GM12878 (cell line): ENCODE results near the gene DNAJC5G. TPM values are rescaled to one million over a fixed set of nuclear protein-coding genes. Genes with fewer than 3 reads are reported as not detected.

ENCODE experiments used
- ATAC-seq: fragments of 200-7000 bp; cut with Tn5 transposase; 3 replicates; pipeline ENCODE4 v1.9.1; 2020; ENCODE audit warnings: mild to moderate bottlenecking, moderate library complexity
- BruUV-seq: library from RNA; stranded (reverse); fragments of 400-500 nt; replicated peaks from 2 replicates; lab custom pipeline; 2021; lab: Mats Ljungman, UMichigan
- CTCF ChIA-PET: fragments of 300-600 bp; sonication (Branson Sonifier 250); formaldehyde crosslinking; extraction: SDS; loops from one replicate; lab custom pipeline; 2021; ENCODE audit warnings: inconsistent platforms; lab: Yijun Ruan, JAX
- POLR2A ChIA-PET: fragments of 350-600 bp; formaldehyde crosslinking; extraction: SDS; loops from one replicate; lab custom pipeline; 2021; ENCODE audit warnings: inconsistent platforms; lab: Charles Lee
- RAD21 ChIA-PET: fragments of 300-600 bp; sonication (Branson Sonifier 250); formaldehyde crosslinking; loops from one replicate; lab custom pipeline; 2023; ENCODE audit warnings: antibody characterized with exemption; ENCODE audit not compliant: unreplicated experiment; lab: Charles Lee
- SMC1A ChIA-PET: fragments of 300-600 bp; sonication (Branson Sonifier 250); formaldehyde crosslinking; loops from one replicate; lab custom pipeline; 2023; ENCODE audit not compliant: unreplicated experiment, uncharacterized antibody; lab: Charles Lee
- DNase-seq: peaks from one replicate; pipeline ENCODE4 v3.0.0-alpha.2; 2011; ENCODE audit warnings: low read depth, low spot score
- FAIRE-seq: peaks from 3 replicates; lab custom pipeline; 2011; peaks lifted over from hg19 to GRCh38; lab: Jason Lieb, UNC
- H2AFZ ChIP-seq: 2 replicates; pipeline ENCODE4 v1.6.0; 2011; ENCODE audit warnings: low read depth, low read length, control low read depth; ENCODE audit not compliant: control insufficient read depth
- H3K27ac ChIP-seq: 2 replicates; pipeline ENCODE4 v1.5.1; 2011; ENCODE audit warnings: control low read depth; ENCODE audit not compliant: control insufficient read depth, insufficient read depth
- H3K27me3 ChIP-seq, 2 experiments: replicated peaks in 1 of 2; 2 replicates each; pipeline versions ENCODE4 v1.6.0 to v1.6.1; 2011; ENCODE audit warnings: low read length in 1 of 2; ENCODE audit not compliant: control insufficient read depth in 2 of 2, insufficient read depth in 2 of 2
- H3K36me3 ChIP-seq, 2 experiments: 2 replicates each; pipeline ENCODE4 v1.5.1; 2011; ENCODE audit warnings: low read length in 1 of 2; ENCODE audit not compliant: control insufficient read depth in 2 of 2, insufficient read depth in 2 of 2
- H3K4me1 ChIP-seq: 2 replicates; pipeline ENCODE4 v1.6.1; 2011; ENCODE audit warnings: mild to moderate bottlenecking, low read length, moderate library complexity, mixed read lengths; ENCODE audit not compliant: control insufficient read depth, insufficient read depth
- H3K4me2 ChIP-seq: 2 replicates; pipeline ENCODE4 v1.6.0; 2011; ENCODE audit warnings: control low read depth; ENCODE audit not compliant: control insufficient read depth, insufficient read depth
- H3K4me3 ChIP-seq: fragments of 200-600 bp; sonication (generic); 2 replicates; pipeline ENCODE4 v1.5.1; 2016
- H3K79me2 ChIP-seq: 2 replicates; pipeline ENCODE4 v1.6.0; 2011; ENCODE audit warnings: low read length; ENCODE audit not compliant: control insufficient read depth, insufficient read depth
- H3K9ac ChIP-seq: 2 replicates; pipeline ENCODE4 v1.8.0; 2011; ENCODE audit warnings: low read length, control low read depth, mixed read lengths; ENCODE audit not compliant: control insufficient read depth, insufficient read depth
- H3K9me3 ChIP-seq: replicated peaks from 3 replicates; pipeline ENCODE4 v1.5.1; 2011; ENCODE audit warnings: mild to moderate bottlenecking, low read length; ENCODE audit not compliant: control insufficient read depth, insufficient read depth
- H4K20me1 ChIP-seq: 2 replicates; pipeline ENCODE4 v1.6.0; 2011; ENCODE audit not compliant: control insufficient read depth, insufficient read depth
- EGR1 ChIP-seq, 2 experiments: IDR thresholded peaks; 1 replicate in 1 of 2; 2 replicates in 1 of 2; pipeline ENCODE4 v1.6.1; 2011 to 2012; ENCODE audit warnings: low read depth in 2 of 2, low read length in 2 of 2, borderline replicate concordance in 1 of 2, mild to moderate bottlenecking in 1 of 2, moderate library complexity in 1 of 2
- ESRRA ChIP-seq: IDR thresholded peaks from 2 replicates; pipeline ENCODE4 v1.6.1; 2012; ENCODE audit warnings: mild to moderate bottlenecking, low read length, improper control_type of control experiment
- EZH2 ChIP-seq: IDR thresholded peaks from 2 replicates; pipeline ENCODE4 v1.6.1; 2012; ENCODE audit warnings: low read depth, mild to moderate bottlenecking, control low read depth, inconsistent platforms, low read length, borderline replicate concordance; ENCODE audit not compliant: control insufficient read depth
- FOXK2 ChIP-seq: fragments of 450-650 bp; IDR thresholded peaks from 2 replicates; pipeline ENCODE4 v1.6.1; 2017; ENCODE audit warnings: mild to moderate bottlenecking, moderate library complexity
- HCFC1 ChIP-seq: fragments of 150-350 bp; IDR thresholded peaks from 2 replicates; pipeline ENCODE4 v1.6.1; 2014; ENCODE audit warnings: low read length
- HDAC2 ChIP-seq: fragments of 200-600 bp; sonication (generic); IDR thresholded peaks from 2 replicates; pipeline ENCODE4 v1.6.1; 2017
- KLF5 ChIP-seq: fragments of 450-650 bp; IDR thresholded peaks from 2 replicates; pipeline ENCODE4 v1.6.1; 2014; ENCODE audit warnings: mild to moderate bottlenecking; ENCODE audit not compliant: partially characterized antibody
- MEF2B ChIP-seq: fragments of 450-650 bp; IDR thresholded peaks from 2 replicates; pipeline ENCODE4 v1.6.1; 2018; ENCODE audit warnings: mild to moderate bottlenecking, moderate library complexity; ENCODE audit not compliant: partially characterized antibody, poor library complexity, severe bottlenecking
- NFIC ChIP-seq: IDR thresholded peaks from 2 replicates; pipeline ENCODE4 v1.6.1; 2012; ENCODE audit warnings: low read depth, mild to moderate bottlenecking, inconsistent platforms, low read length, moderate library complexity
- PML ChIP-seq: IDR thresholded peaks from 2 replicates; pipeline ENCODE4 v1.6.1; 2012; ENCODE audit warnings: low read length, inconsistent platforms
- RAD21 ChIP-seq: IDR thresholded peaks from 2 replicates; pipeline ENCODE4 v1.6.1; 2011; ENCODE audit warnings: mild to moderate bottlenecking, low read depth, low read length, moderate library complexity; ENCODE audit not compliant: insufficient read depth
- SPI1 ChIP-seq: IDR thresholded peaks from 2 replicates; pipeline ENCODE4 v1.6.1; 2011; ENCODE audit warnings: low read depth, mild to moderate bottlenecking, low read length, moderate library complexity, borderline replicate concordance; ENCODE audit not compliant: insufficient read depth
- TCF12 ChIP-seq: IDR thresholded peaks from 2 replicates; pipeline ENCODE4 v1.6.1; 2011; ENCODE audit warnings: low read depth, mild to moderate bottlenecking, low read length
- WRNIP1 ChIP-seq: IDR thresholded peaks from 2 replicates; pipeline ENCODE4 v1.6.1; 2011; ENCODE audit warnings: low read depth, low read length, improper control_type of control experiment, borderline replicate concordance
- WGBS: methylation state at CpG from one replicate; pipeline ENCODE4 v1.1.6; 2016; ENCODE audit warnings: low lambda C conversion rate; ENCODE audit not compliant: insufficient replicate concordance, insufficient coverage; ENCODE audit errors: missing lambda C conversion rate; 5-methylcytosine and 5-hydroxymethylcytosine counted together
- in situ Hi-C: fragments of 300-500 bp; cut with MboI; formaldehyde crosslinking; loops from 9 replicates; pipeline ENCODE4 v1.14.3; 2018; ENCODE audit warnings: mixed read lengths
- intact Hi-C: fragments of 100-400 bp; cut with micrococcal nuclease; formaldehyde crosslinking; loops from one replicate; pipeline ENCODE4 v1.14.2; 2022; ENCODE audit not compliant: unreplicated experiment
- polyA plus RNA-seq, 11 experiments: library from polyadenylated mRNA; depleted of rRNA in 4 of 11; unstranded in 6 of 11; stranded (reverse) in 5 of 11; fragments of >200 nt; fragmentation: Nextera tagmentation in 4 of 11; fragmentation: Illumina TruSeq in 1 of 11; extraction: Ambion mirVana in 4 of 11; extraction: Trizol in 1 of 11; gene quantifications; 1 replicate in 1 of 11; 2 replicates in 10 of 11; pipeline versions ENCODE4 v1.2.1 to v1.2.3, GENCODE V29; 2011 to 2016; ENCODE audit warnings: inconsistent platforms in 2 of 11, missing spikeins in 2 of 11, low read depth in 1 of 11
- total RNA-seq, 4 experiments: library from RNA; depleted of rRNA in 3 of 4; stranded (reverse); fragments of >200 nt in 3 of 4; fragmentation: Illumina TruSeq in 1 of 4; extraction: Trizol in 1 of 4; gene quantifications; 2 replicates each; pipeline versions ENCODE4 v1.2.1 to v1.2.3, GENCODE V29; 2013 to 2021
- TF ChIP-seq, protein P1 (sequence below): fragments of 450-650 bp; IDR thresholded peaks from 2 replicates; pipeline ENCODE4 v1.6.1; 2016; ENCODE audit warnings: mild to moderate bottlenecking

DNAJC5G gene
- total and polyA plus RNA-seq, 10 of the 15 experiments (the other 5 are each of a cell fraction or from before 2014, with no cell fraction given): not detected

- TF ChIP-seq HCFC1 (no peak), EGR1 (IDR thresholded peaks at IDR 0.05; ENCODE audit: borderline replicate concordance in 1 of 2, low read depth in 2 of 2, low read length in 2 of 2) (no peak), SPI1 (no peak), TCF12 (no peak), PML (no peak)
- TF ChIP-seq, all 136 proteins: peak for 0
Measured at GRCh38 chr2:27305516-27305915, 30.3 kb downstream of the DNAJC5G start (continued).

DNA sequence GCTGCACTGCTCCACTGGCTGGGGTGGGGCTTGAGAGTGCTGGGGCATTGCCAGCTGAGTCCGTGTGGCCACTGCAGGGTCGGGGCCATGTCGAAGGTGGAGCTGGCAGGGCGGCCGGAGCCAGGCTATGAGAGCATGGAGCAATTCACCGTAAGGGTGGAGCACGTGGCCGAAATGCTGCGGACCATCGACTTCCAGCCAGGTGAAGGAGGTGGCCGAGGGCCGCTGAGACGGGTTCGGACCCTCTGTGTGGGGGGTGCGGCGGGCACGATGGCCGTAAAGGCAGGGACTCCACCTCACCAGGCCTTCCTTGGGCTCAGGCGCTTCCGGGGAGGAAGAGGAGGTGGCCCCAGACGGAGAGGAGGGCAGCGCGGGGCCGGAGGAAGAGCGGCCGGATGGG is 30.9 kb downstream of the DNAJC5G start:
- SMC1A ChIA-PET: no interaction called here

More for the DNA sequence above, 30.9 kb downstream of the DNAJC5G start:
- Histone ChIP-seq H3K4me3 (no peak overlapping the region), H4K20me1 (no peaks in the 10 kb centered on the region), H3K27me3 (no peaks in the 10 kb centered on the region; a peak in 1 of 4 replicates), H3K9ac (no peak overlapping the region), H3K9me3 (no peaks in the 10 kb centered on the region; the same call in 2 of the 3 replicates), H3K79me2 (no peaks in the 10 kb centered on the region), H2AFZ (no peak overlapping the region), H3K36me3 (no peaks in the 10 kb centered on the region), H3K4me2 (no peak overlapping the region), H3K27ac (no peak overlapping the region), H3K4me1 (no peaks in the 10 kb centered on the region)
- 77% methylated on average over 17 of the region's 26 CpGs for WGBS
- ChIA-PET RAD21 (no interaction called here), POLR2A (no interaction called here), CTCF (interaction anchor here (0.6 to 1.4 kb wide), 2 partner anchors 27 to 198 kb away, joined by 3 read pairs; no protein-coding TSS in a partner anchor)
- ATAC-seq (no peak; the same call in 1 of the 3 replicates), DNase-seq (no peak), FAIRE-seq (no peak)
- intact Hi-C loops (no loop called here), in situ Hi-C loops (no loop called here)
- TF ChIP-seq, protein P1, sequence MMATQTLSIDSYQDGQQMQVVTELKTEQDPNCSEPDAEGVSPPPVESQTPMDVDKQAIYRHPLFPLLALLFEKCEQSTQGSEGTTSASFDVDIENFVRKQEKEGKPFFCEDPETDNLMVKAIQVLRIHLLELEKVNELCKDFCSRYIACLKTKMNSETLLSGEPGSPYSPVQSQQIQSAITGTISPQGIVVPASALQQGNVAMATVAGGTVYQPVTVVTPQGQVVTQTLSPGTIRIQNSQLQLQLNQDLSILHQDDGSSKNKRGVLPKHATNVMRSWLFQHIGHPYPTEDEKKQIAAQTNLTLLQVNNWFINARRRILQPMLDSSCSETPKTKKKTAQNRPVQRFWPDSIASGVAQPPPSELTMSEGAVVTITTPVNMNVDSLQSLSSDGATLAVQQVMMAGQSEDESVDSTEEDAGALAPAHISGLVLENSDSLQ: no peak
- TF ChIP-seq FOXK2 (no peak), HDAC2 (no peak), ESRRA (no peak), PML (no peak), WRNIP1 (no peak), EZH2 (no peak), NFIC (no peak), KLF5 (no peak), RAD21 (no peak), MEF2B (no peak)
- no TSS peak for BruUV-seq
